Osteocyte (in vitro differentiated cells): Measurements from ENCODE around the gene PTGER1. TPM values are rescaled to one million over a fixed set of nuclear protein-coding genes. Genes with fewer than 3 reads are reported as not detected.

Source experiments
- DNase-seq: peaks from one replicate; pipeline ENCODE4 v3.0.0; 2021; ENCODE audit warnings: mixed read lengths; ENCODE audit not compliant: unreplicated experiment; ENCODE audit errors: extremely low spot score
- H3K27ac Mint-ChIP-seq: one replicate; pipeline ENCODE4 v1.8.0; 2021; ENCODE audit warnings: mild to moderate bottlenecking, mixed read lengths; ENCODE audit not compliant: unreplicated experiment
- H3K27me3 Mint-ChIP-seq: one replicate; pipeline ENCODE4 v1.8.0; 2021; ENCODE audit warnings: mixed read lengths; ENCODE audit not compliant: unreplicated experiment
- H3K36me3 Mint-ChIP-seq: one replicate; pipeline ENCODE4 v1.8.0; 2021; ENCODE audit warnings: mixed read lengths; ENCODE audit not compliant: unreplicated experiment
- H3K4me1 Mint-ChIP-seq: one replicate; pipeline ENCODE4 v1.8.0; 2021; ENCODE audit warnings: mixed read lengths; ENCODE audit not compliant: unreplicated experiment
- H3K4me3 Mint-ChIP-seq: one replicate; pipeline ENCODE4 v1.8.0; 2021; ENCODE audit warnings: mild to moderate bottlenecking, moderate library complexity, mixed read lengths; ENCODE audit not compliant: unreplicated experiment
- H3K9me3 Mint-ChIP-seq: one replicate; pipeline ENCODE4 v1.8.0; 2021; ENCODE audit warnings: mixed read lengths; ENCODE audit not compliant: unreplicated experiment
- total RNA-seq: library from RNA; stranded (reverse); gene quantifications from 2 replicates; pipeline ENCODE4 v1.2.1, GENCODE V29; 2021
- TF ChIP-seq, protein P1 (sequence below): fragments of 200-600 bp; sonication (generic); IDR thresholded peaks from 2 replicates; pipeline ENCODE4 v1.5.0; 2021; ENCODE audit warnings: antibody characterized with exemption, mild to moderate bottlenecking, moderate library complexity

PTGER1 gene
- total RNA-seq, 1 donor from 2014 or later = 1.0 TPM

DNA sequence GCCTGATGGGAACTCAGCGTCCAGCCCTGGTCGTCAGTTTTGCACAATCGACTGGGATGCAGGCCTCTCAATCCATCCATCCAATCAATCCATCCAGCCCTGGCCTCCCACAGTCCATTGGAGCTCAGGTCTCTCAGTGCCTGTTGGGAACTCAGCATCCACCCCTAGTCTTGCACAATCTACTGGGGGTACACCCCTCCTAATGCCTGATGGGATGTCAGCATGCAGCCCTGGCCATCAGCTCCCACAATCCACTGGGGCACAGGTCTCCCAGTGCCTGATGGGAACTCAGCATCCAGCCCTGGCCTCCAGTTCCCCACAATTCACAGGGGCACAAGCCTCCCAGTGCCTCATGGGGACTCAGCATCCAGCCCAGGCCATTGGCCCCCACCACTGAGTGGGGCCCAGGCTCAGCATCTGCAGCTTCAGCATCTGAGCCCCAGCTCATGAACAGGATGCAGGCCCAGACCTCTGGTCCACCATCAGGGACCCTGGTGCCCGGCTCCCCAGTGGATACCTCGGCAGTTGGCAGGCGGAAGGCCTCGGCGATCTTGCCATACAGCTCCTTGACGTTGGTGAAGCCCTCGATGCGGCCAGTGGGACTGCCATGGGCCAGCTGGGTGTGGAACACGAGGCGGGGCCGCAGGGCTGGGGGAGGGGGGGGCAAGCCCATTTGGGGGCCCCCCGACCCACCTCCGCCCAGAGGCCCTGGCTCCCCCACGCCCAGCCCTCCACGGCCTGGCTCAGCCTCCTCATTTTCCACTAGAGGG is 7.2 kb upstream of the PTGER1 start:
- Mint-ChIP-seq H3K4me1 (peaks cover 6% of the 10 kb centered on the region), H3K27ac (no peak overlapping the region), H3K9me3 (no peaks in the 10 kb centered on the region), H3K27me3 (no peaks in the 10 kb centered on the region), H3K36me3 (peaks cover 19% of the 10 kb centered on the region), H3K4me3 (no peak overlapping the region)
- no peak for DNase-seq
- TF ChIP-seq, protein P1, sequence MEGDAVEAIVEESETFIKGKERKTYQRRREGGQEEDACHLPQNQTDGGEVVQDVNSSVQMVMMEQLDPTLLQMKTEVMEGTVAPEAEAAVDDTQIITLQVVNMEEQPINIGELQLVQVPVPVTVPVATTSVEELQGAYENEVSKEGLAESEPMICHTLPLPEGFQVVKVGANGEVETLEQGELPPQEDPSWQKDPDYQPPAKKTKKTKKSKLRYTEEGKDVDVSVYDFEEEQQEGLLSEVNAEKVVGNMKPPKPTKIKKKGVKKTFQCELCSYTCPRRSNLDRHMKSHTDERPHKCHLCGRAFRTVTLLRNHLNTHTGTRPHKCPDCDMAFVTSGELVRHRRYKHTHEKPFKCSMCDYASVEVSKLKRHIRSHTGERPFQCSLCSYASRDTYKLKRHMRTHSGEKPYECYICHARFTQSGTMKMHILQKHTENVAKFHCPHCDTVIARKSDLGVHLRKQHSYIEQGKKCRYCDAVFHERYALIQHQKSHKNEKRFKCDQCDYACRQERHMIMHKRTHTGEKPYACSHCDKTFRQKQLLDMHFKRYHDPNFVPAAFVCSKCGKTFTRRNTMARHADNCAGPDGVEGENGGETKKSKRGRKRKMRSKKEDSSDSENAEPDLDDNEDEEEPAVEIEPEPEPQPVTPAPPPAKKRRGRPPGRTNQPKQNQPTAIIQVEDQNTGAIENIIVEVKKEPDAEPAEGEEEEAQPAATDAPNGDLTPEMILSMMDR = no peak

DNA sequence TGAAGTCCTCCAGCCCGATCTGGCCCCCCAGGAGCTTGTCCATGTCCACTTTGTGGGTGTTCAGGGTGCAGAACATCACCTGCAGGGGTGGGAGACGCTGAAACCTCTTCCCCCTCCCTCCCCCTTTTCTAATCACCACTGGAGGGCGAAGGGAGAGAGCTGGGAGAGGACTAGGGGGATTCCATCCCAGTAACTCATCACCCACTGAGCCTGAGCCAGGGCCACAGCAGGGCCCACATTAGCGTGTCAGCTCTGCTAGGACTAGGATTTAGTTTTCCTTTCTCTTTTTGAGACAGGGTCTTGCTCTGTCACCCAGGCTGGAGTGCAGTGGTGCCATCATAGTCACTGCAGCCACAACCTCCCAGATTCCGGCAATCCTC is 5.5 kb upstream of the PTGER1 start:
- TF ChIP-seq, protein P1 = no peak
- no peaks in the 10 kb centered on the region for H3K27me3 Mint-ChIP-seq
- H3K4me1 Mint-ChIP-seq = peaks cover 22% of the 10 kb centered on the region
- H3K36me3 Mint-ChIP-seq = peaks cover 9% of the 10 kb centered on the region
- H3K27ac Mint-ChIP-seq = no peak overlapping the region
- no peak for DNase-seq
- no peak overlapping the region for H3K4me3 Mint-ChIP-seq
- H3K9me3 Mint-ChIP-seq = no peaks in the 10 kb centered on the region

DNA sequence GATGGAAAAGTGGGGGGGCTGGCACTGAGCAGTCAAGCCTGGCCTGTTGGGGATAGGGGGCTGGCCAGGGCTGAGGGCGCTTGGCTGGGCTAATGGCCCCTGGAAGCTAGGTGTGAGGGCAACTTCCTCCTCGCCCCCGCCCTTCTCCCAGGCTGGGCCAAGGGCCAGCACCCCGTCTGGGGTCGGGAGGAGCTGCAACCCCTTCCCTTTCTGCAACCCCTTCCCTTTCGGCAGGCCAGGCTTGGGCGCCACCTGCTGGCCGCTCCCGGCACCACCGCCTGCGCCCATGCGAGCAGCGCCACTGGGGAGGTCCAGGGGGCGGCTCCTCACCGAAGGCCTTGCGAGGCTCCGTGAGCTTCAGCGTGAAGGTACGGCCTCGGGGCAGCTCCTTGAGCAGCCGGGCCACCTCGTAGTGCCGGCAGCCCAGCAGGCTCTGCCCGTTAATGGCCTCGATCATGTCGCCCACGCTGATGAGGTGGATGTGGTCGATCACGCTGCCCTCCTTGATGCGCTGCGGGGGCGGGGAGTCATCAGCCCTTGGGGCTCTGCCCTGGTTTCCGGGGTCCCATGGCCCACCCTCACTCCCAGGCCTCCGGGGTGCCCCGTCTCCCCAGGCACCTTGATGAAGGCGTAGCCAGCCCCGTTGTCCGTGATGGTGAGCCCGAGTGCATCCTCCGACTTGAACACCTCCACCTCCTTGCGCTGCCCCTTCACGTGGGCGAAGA is 5.0 kb upstream of the PTGER1 start:
- TF ChIP-seq, protein P1 = peak; percentile 86
- Mint-ChIP-seq H3K27me3 (no peaks in the 10 kb centered on the region), H3K9me3 (no peaks in the 10 kb centered on the region), H3K36me3 (peaks cover 9% of the 10 kb centered on the region), H3K4me1 (peaks cover 26% of the 10 kb centered on the region), H3K4me3 (no peak overlapping the region), H3K27ac (no peak overlapping the region)
- peak; percentile 91 for DNase-seq

DNA sequence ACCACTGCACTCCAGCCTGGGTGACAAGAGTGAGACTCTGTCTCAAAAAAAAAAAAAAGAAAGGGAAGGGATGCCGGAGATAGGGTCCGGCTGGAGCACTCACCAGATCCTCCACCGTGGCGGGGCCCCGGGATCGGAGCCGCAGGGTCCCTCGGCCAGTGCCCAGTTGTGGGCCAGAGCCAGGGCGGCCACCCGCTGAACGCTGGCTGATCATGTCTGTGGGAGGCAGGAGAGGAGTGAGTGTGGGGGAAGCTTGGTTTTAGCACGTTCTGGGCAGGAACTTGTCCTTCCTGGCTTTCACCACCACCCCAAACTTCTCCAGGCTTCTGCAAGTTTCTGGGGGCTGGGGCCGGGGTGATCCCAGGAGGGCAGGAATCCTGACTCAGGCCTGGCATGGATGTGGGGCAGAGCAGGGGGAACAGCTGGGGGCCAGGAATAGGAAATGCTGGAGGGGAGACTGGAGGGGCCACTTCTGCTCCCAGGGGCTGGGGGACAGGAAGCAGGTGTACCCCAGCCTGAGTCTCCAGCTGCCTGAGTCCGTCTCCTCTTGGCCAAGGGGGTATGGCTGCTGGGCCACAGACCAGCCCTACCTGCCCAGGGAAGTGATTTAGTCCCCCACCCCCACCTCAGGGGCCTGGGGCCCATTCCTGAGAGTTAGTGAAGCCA is 4.3 kb upstream of the PTGER1 start:
- no peak for DNase-seq
- Mint-ChIP-seq H3K9me3 (no peaks in the 10 kb centered on the region), H3K4me1 (peaks cover 32% of the 10 kb centered on the region), H3K27ac (no peak overlapping the region), H3K36me3 (peaks cover 9% of the 10 kb centered on the region), H3K27me3 (no peaks in the 10 kb centered on the region), H3K4me3 (no peak overlapping the region)
- TF ChIP-seq, protein P1 = no peak

DNA sequence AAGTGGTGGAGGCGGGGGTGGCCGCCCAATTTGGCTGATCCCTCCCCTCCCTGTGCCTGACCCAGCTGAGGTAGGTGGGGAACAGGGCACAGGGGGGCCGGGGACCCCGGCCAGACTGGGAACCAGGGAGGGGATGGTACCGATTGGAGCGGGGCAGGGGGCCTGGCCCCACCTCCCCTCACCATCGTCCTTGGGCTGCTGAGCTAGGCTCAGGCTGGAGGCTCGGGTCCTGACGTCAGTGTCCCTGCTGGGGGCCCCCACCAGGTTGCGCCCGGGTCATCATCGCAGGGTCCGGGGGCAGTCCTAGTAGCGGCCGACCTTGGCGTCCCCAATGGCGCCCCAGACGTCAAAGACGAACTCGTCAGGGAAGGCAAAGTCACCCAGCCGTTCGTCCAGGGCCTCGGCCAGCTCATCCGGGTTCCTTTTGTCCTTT is 3.0 kb upstream of the PTGER1 start:
- no peak for DNase-seq
- Mint-ChIP-seq H3K9me3 (no peaks in the 10 kb centered on the region), H3K4me1 (peaks cover 34% of the 10 kb centered on the region), H3K27ac (no peak overlapping the region), H3K36me3 (peaks cover 9% of the 10 kb centered on the region), H3K4me3 (no peak overlapping the region), H3K27me3 (no peaks in the 10 kb centered on the region)
- TF ChIP-seq, protein P1 = no peak
